ENCODE measurements around the gene TGFBR2.

TGFBR2 gene

DNA sequence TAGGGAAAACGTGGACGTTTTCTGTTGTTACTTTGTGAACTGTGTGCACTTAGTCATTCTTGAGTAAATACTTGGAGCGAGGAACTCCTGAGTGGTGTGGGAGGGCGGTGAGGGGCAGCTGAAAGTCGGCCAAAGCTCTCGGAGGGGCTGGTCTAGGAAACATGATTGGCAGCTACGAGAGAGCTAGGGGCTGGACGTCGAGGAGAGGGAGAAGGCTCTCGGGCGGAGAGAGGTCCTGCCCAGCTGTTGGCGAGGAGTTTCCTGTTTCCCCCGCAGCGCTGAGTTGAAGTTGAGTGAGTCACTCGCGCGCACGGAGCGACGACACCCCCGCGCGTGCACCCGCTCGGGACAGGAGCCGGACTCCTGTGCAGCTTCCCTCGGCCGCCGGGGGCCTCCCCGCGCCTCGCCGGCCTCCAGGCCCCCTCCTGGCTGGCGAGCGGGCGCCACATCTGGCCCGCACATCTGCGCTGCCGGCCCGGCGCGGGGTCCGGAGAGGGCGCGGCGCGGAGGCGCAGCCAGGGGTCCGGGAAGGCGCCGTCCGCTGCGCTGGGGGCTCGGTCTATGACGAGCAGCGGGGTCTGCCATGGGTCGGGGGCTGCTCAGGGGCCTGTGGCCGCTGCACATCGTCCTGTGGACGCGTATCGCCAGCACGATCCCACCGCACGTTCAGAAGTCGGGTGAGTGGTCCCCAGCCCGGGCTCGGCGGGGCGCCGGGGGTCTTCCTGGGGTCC, at the start of gene TGFBR2:
Gene TGFBR2 (plus strand): TSS at position 301 of the 731 bp plus-strand sequence. CDS start 283 bp downstream, at position 584.
- H3K4me3 ChIP-seq (ENCODE audit: low read depth, low read length), result peak within 1 kb of the TSS; percentile 89
- TF ChIP-seq, protein P1, sequence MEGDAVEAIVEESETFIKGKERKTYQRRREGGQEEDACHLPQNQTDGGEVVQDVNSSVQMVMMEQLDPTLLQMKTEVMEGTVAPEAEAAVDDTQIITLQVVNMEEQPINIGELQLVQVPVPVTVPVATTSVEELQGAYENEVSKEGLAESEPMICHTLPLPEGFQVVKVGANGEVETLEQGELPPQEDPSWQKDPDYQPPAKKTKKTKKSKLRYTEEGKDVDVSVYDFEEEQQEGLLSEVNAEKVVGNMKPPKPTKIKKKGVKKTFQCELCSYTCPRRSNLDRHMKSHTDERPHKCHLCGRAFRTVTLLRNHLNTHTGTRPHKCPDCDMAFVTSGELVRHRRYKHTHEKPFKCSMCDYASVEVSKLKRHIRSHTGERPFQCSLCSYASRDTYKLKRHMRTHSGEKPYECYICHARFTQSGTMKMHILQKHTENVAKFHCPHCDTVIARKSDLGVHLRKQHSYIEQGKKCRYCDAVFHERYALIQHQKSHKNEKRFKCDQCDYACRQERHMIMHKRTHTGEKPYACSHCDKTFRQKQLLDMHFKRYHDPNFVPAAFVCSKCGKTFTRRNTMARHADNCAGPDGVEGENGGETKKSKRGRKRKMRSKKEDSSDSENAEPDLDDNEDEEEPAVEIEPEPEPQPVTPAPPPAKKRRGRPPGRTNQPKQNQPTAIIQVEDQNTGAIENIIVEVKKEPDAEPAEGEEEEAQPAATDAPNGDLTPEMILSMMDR (IDR thresholded peaks at IDR 0.05; ENCODE audit: low read depth, low read length), result 0 out of 2 replicates have a peak, but pooled peaks have one; percentile 7

DNA sequence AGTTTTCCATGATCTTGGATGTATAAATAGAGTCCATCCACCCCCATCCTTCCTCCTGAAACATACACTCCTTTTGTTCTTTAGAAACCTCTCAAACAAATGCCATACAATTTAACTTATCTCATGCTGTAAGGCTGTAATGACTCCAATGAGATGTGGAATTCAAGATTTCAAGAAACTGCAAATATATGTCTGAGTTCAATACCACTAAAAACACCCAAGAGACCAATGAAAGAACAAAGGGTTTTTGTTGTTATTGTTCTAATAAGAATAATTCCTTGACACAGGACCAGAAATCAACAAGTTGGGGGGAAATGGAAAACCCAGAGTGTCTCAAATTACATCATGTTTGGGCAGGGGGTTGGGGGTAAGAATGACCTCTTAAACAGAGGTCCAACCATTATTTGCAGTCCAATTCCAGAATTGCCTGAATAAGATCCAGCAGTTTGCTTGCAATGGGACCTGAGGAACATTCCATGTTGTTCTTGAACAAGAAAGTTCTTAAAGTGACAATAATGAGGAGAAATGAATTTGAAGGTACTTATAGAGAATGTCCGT, 48.6 kb upstream of the TGFBR2 start:
- no peak overlapping the region for H3K4me3 ChIP-seq (ENCODE audit: low read depth, low read length)
- TF ChIP-seq, protein P1 (IDR thresholded peaks at IDR 0.05; ENCODE audit: low read depth, low read length), result no peak

DNA sequence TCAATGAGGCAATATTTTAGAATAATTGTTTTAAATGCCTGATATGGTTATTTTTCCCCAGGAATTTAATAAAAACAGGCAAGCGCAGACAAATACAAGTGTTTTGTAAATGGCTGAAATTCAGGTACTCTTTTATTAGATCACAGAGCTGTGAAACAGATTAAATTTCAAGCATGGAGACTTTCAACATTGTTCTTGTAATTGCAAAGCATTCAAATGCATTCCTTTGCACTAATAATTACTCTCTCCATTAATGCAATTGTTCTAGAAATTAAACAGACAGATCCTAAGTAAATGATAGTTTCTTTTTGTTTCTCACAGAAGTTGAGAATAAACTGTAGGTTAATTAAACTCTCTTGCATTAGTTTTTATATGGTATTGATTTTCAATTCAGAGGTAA, 42.4 kb upstream of the TGFBR2 start:
- no peak overlapping the region for H3K4me3 ChIP-seq (ENCODE audit: low read depth, low read length)
- TF ChIP-seq, protein P1 (IDR thresholded peaks at IDR 0.05; ENCODE audit: low read depth, low read length), result no peak

DNA sequence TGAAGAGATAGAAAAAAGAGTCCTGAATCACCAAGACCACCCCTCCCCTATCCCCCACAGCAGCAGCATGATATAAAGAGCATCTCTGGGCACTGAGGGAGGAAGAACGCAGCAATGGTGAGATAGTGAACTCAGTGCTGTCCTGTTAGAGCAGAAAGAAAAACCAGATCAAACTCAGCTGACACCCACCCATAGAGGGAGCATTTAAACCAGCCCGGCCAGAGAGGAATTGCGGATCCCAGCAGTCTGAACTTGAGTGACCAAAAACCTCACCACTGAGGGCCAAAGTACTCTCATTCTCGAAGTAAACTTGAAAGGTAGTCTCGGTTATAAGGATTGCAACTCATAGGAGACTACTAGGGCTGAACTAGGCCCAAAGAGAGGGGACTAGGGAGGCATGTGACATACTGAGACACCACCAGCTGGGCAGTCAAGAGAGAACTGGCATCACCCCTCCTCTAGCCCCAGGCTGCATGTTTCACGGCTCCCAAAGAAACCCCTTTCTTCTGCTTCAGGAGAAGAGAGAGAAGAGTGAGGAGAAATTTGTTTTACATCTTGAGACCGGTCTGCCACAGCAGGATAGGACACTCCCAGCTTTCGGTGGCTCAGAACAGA, 39.2 kb upstream of the TGFBR2 start:
- no peak overlapping the region for H3K4me3 ChIP-seq (ENCODE audit: low read depth, low read length)
- TF ChIP-seq, protein P1 (IDR thresholded peaks at IDR 0.05; ENCODE audit: low read depth, low read length), result no peak

DNA sequence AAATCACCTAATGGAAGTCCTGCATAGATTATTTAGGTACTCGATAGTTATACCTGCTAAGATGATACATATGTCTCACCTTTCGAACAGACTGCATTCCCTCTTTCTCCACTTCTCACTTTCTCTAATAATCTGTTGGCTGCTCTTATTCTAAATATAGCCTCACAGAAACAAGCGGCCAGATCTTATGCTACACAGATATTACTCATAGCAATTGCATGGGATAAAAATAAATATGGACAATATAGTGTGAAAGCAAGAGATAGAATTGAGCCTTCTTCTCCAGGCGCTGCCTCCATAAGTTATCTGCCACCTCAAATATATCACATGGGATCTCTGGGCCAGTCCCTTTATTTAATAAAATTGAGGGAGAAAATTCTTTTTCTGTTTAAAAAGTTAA, 29.5 kb upstream of the TGFBR2 start:
- no peak overlapping the region for H3K4me3 ChIP-seq (ENCODE audit: low read depth, low read length)
- TF ChIP-seq, protein P1 (IDR thresholded peaks at IDR 0.05; ENCODE audit: low read depth, low read length), result no peak

DNA sequence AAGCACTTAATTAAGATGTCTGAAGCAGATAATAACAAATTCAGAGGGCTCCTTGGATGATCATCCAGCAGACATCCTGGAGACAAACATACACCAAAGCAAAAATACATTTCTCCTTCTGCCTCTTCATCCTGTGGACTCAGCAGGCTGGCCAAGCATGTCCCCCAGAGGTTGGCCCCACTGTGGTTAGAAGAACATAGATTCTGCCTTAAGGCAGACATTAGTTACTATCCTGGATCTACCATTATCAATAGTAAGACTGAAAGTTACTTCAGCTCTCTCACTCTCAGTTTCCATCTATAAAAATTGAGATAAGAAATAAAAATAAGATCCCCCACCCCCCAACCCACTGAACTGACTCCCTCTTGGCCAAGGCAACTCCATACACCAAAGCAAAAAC, 28.6 kb upstream of the TGFBR2 start:
- H3K4me3 ChIP-seq (ENCODE audit: low read depth, low read length), result no peak overlapping the region
- TF ChIP-seq, protein P1 (IDR thresholded peaks at IDR 0.05; ENCODE audit: low read depth, low read length), result no peak

DNA sequence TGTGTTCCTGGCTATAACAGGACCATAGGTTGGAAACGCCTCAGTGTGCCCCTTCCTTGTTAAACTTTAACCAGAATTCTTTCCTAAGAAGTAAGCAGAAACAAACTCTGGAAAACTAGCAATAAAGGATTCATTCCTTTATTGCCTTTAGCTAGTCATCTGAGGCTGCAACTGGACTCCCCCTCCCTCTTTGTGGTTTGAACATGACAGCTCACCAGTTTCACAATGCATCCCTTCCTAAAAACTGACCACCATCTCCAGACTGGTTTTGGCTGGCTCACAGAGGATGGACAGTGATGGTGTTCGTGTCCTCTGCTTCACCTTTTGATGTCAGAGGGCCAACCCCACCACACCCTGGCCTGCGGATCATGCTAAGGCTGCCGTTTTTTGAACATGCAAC, 27.9 kb upstream of the TGFBR2 start:
- H3K4me3 ChIP-seq (ENCODE audit: low read depth, low read length), result no peak overlapping the region
- TF ChIP-seq, protein P1 (IDR thresholded peaks at IDR 0.05; ENCODE audit: low read depth, low read length), result no peak
